A549 (cell line): ENCODE results near the gene ETV3.

Experiments
- CEBPB ChIP-seq, 2 experiments: fragments of >200 bp in 1 of 2; sonication (Bioruptor Twin) in 1 of 2; formaldehyde crosslinking in 1 of 2; IDR thresholded peaks; 2 replicates each; pipeline ENCODE4 v1.6.1; 2012 to 2016
- CTCF ChIP-seq: fragments of >200 bp; sonication (Bioruptor Twin); formaldehyde crosslinking; IDR thresholded peaks from 3 replicates; pipeline ENCODE4 v1.5.1; 2016
- ELK1 ChIP-seq: fragments of 150-350 bp; IDR thresholded peaks from 2 replicates; pipeline ENCODE4 v1.6.1; 2014; ENCODE audit warnings: low read depth, mild to moderate bottlenecking, low read length
- MAFK ChIP-seq: fragments of 450-650 bp; IDR thresholded peaks from 2 replicates; pipeline ENCODE4 v1.6.1; 2014; ENCODE audit not compliant: partially characterized antibody
- POLR2A ChIP-seq: IDR thresholded peaks from 2 replicates; pipeline ENCODE4 v1.6.1; 2012; ENCODE audit warnings: mild to moderate bottlenecking, low read length
- SREBF2 ChIP-seq: fragments of 450-650 bp; IDR thresholded peaks from 2 replicates; pipeline ENCODE4 v1.6.1; 2014; ENCODE audit warnings: mild to moderate bottlenecking, moderate library complexity
- TF ChIP-seq, protein P1 (sequence below): fragments of 200-600 bp; sonication (generic); IDR thresholded peaks from 2 replicates; pipeline ENCODE4 v1.6.1; 2016; ENCODE audit warnings: antibody characterized with exemption, mild to moderate bottlenecking, moderate library complexity

GRCh38 chr1:157146244-157146643 lies 8.0 kb upstream of the ETV3 start:
- TF ChIP-seq CTCF (no peak), MAFK (no peak), CEBPB (IDR thresholded peaks at IDR 0.05) (no peak), POLR2A (no peak), ELK1 (no peak), SREBF2 (no peak)
- TF ChIP-seq, protein P1, sequence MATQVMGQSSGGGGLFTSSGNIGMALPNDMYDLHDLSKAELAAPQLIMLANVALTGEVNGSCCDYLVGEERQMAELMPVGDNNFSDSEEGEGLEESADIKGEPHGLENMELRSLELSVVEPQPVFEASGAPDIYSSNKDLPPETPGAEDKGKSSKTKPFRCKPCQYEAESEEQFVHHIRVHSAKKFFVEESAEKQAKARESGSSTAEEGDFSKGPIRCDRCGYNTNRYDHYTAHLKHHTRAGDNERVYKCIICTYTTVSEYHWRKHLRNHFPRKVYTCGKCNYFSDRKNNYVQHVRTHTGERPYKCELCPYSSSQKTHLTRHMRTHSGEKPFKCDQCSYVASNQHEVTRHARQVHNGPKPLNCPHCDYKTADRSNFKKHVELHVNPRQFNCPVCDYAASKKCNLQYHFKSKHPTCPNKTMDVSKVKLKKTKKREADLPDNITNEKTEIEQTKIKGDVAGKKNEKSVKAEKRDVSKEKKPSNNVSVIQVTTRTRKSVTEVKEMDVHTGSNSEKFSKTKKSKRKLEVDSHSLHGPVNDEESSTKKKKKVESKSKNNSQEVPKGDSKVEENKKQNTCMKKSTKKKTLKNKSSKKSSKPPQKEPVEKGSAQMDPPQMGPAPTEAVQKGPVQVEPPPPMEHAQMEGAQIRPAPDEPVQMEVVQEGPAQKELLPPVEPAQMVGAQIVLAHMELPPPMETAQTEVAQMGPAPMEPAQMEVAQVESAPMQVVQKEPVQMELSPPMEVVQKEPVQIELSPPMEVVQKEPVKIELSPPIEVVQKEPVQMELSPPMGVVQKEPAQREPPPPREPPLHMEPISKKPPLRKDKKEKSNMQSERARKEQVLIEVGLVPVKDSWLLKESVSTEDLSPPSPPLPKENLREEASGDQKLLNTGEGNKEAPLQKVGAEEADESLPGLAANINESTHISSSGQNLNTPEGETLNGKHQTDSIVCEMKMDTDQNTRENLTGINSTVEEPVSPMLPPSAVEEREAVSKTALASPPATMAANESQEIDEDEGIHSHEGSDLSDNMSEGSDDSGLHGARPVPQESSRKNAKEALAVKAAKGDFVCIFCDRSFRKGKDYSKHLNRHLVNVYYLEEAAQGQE, result no peak
